PC-9 (cell line): ENCODE results near the gene IL17RA.

ENCODE experiments used
- EZH2 ChIP-seq: fragments of 200-600 bp; sonication (generic); IDR thresholded peaks from 2 replicates; pipeline ENCODE4 v1.8.0; 2017; ENCODE audit warnings: antibody characterized with exemption, low read depth
- TF ChIP-seq, protein P1 (sequence below): fragments of 200-600 bp; sonication (generic); conservative IDR thresholded peaks from 2 replicates; pipeline ENCODE4 v1.6.1; 2017; ENCODE audit warnings: mixed run types, antibody characterized with exemption, mild to moderate bottlenecking, moderate library complexity

DNA sequence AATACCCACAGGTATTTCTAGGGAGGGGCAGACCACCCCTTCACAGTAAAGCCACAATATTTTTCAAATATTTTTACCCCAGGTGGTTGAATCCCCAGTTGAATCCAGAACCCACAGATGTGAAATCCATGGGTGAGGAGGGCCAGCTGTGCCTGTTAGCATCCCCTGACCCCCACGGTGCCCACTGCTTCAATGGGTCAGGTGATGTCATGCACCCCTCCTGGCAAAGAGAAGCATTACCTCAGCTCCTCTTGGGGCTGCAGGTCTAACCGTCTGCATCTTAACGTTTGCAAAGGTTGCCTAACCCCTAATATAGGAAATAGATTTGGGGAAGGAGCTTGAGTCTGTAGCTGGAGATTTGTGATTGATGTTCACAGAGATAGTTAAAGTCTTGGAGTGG is 24.7 kb upstream of the IL17RA start:
- TF ChIP-seq EZH2 = no peak
- TF ChIP-seq, protein P1, sequence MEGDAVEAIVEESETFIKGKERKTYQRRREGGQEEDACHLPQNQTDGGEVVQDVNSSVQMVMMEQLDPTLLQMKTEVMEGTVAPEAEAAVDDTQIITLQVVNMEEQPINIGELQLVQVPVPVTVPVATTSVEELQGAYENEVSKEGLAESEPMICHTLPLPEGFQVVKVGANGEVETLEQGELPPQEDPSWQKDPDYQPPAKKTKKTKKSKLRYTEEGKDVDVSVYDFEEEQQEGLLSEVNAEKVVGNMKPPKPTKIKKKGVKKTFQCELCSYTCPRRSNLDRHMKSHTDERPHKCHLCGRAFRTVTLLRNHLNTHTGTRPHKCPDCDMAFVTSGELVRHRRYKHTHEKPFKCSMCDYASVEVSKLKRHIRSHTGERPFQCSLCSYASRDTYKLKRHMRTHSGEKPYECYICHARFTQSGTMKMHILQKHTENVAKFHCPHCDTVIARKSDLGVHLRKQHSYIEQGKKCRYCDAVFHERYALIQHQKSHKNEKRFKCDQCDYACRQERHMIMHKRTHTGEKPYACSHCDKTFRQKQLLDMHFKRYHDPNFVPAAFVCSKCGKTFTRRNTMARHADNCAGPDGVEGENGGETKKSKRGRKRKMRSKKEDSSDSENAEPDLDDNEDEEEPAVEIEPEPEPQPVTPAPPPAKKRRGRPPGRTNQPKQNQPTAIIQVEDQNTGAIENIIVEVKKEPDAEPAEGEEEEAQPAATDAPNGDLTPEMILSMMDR = no peak
